GM13976 (cell line): ENCODE measurements around the gene AHCTF1.

Experiments used
- DNase-seq: peaks from one replicate; pipeline ENCODE4 v3.0.0; 2012; ENCODE audit warnings: low spot score
- in situ Hi-C: fragments of 300-500 bp; cut with MboI; formaldehyde crosslinking; loops from one replicate; pipeline ENCODE4 v1.12.0; 2022; ENCODE audit warnings: low sequenced_read_pairs, mixed read lengths, inconsistent platforms; ENCODE audit not compliant: unreplicated experiment
- TF ChIP-seq, protein P1 (sequence below): IDR thresholded peaks from 2 replicates; pipeline ENCODE4 v1.5.1; 2012; ENCODE audit warnings: borderline replicate concordance, mild to moderate bottlenecking; ENCODE audit not compliant: insufficient read depth; ENCODE audit errors: extremely low read depth, missing control alignments, control extremely low read depth

Gene AHCTF1, protein sequence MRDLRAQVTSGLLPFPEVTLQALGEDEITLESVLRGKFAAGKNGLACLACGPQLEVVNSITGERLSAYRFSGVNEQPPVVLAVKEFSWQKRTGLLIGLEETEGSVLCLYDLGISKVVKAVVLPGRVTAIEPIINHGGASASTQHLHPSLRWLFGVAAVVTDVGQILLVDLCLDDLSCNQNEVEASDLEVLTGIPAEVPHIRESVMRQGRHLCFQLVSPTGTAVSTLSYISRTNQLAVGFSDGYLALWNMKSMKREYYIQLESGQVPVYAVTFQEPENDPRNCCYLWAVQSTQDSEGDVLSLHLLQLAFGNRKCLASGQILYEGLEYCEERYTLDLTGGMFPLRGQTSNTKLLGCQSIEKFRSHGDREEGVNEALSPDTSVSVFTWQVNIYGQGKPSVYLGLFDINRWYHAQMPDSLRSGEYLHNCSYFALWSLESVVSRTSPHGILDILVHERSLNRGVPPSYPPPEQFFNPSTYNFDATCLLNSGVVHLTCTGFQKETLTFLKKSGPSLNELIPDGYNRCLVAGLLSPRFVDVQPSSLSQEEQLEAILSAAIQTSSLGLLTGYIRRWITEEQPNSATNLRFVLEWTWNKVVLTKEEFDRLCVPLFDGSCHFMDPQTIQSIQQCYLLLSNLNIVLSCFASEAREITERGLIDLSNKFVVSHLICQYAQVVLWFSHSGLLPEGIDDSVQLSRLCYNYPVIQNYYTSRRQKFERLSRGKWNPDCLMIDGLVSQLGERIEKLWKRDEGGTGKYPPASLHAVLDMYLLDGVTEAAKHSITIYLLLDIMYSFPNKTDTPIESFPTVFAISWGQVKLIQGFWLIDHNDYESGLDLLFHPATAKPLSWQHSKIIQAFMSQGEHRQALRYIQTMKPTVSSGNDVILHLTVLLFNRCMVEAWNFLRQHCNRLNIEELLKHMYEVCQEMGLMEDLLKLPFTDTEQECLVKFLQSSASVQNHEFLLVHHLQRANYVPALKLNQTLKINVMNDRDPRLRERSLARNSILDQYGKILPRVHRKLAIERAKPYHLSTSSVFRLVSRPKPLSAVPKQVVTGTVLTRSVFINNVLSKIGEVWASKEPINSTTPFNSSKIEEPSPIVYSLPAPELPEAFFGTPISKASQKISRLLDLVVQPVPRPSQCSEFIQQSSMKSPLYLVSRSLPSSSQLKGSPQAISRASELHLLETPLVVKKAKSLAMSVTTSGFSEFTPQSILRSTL (N-terminal part only)

DNA sequence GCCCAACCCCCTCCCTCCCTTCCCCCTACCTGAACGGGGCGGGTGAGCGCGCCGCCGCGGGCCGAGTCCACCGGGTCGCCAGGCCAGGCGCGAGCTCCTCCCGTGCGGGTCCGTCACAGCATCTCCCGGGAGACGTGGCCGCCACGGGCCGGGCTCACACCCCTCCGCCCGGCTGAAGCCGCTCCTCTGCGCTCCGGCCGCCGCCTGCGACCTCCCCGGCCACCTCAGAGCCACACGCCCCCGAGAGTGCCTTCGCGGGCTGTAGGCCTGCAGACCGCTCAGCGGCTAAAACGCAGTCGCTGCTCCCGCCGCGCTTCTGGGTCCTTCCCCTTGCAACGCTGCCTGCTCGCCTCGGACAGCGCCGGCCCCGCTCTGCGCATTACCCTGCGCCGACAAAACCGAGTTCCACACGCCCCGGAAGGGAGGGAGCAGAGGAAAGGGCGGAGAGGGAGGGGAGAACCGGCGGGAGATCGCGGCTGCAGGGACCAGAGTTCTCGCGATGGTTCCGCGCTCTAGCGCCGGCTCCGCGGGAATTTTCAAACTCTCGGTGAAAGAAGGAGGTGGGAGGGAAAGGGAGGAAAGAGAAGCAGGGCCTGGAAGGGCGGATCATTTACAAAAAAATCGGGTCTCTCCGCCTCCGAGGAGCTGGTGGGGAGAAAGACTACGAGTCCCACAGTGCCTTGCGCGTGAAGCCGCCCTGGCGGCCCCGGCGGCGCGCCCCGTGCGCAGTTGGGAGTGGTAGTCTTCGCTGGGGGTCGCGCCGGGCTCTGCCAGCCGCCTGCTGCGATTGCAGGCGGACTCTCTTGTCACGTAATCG lies at the start of gene AHCTF1:
Gene AHCTF1 (minus strand): TSS at position 400 of the 817 bp plus-strand sequence. CDS start 13,578 bp downstream, outside the sequence.
- in situ Hi-C loops: no loop called here
- TF ChIP-seq, protein P1, sequence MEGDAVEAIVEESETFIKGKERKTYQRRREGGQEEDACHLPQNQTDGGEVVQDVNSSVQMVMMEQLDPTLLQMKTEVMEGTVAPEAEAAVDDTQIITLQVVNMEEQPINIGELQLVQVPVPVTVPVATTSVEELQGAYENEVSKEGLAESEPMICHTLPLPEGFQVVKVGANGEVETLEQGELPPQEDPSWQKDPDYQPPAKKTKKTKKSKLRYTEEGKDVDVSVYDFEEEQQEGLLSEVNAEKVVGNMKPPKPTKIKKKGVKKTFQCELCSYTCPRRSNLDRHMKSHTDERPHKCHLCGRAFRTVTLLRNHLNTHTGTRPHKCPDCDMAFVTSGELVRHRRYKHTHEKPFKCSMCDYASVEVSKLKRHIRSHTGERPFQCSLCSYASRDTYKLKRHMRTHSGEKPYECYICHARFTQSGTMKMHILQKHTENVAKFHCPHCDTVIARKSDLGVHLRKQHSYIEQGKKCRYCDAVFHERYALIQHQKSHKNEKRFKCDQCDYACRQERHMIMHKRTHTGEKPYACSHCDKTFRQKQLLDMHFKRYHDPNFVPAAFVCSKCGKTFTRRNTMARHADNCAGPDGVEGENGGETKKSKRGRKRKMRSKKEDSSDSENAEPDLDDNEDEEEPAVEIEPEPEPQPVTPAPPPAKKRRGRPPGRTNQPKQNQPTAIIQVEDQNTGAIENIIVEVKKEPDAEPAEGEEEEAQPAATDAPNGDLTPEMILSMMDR: no peak
- peak; percentile 98 for DNase-seq

DNA sequence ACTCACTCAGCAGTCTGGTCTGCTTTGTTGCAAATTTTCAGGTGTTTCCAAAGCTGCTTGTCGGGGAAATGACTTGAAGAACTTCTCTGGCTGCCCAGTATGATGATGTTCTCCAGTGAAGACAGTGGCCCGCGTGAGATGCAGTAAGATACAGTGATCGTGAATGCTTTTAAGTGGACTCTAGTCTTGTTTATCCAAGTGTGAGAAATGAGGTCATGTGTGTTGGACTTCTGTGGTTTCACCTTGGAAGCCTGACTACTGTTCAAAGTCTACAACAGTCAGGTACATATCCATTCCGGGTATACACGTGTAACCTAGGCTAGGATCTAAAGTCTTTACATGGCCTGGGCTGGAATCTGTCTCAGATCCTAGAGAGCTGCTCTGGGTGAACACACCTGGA lies 47.0 kb upstream of the AHCTF1 start:
- no peak for DNase-seq
- in situ Hi-C loops: no loop called here
- TF ChIP-seq, protein P1: no peak

DNA sequence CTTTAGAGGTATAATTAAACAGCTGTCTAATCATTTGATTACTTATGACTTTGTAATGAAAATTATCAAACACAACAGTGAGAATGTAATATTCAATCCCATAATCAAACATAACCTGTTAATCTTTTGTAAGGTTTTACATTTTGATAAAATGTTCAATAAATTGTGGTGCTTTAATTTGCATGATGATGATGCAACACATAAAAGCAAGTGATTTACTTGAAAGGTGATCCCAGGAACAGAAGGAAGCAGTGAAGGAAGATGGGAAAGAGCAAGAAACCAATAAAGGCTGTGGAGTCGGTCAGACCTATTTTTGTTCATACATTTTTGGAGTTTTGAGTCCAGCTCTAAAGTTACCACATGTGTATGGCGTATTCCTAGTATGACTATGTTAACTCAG lies 46.5 kb upstream of the AHCTF1 start:
- in situ Hi-C loops: no loop called here
- TF ChIP-seq, protein P1: no peak
- no peak for DNase-seq

DNA sequence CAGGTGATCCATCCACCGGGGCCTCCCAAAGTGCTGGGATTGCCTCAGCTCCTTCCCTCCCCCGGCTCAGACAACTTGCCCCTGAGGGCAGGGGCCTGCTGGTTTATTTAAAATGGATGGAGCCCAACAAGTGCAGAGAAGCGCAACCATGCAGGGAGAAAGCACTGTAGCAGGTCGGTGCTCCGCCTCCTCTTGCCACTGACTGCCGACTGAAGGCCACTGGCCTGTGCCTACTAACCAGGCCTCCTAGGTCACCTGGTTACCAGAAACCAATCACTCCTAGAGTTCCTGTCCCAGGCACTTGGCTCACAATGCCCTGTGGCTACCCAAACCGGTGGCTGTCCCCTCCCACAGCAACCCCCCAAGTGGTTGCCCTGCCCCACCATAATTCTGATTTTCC lies 40.2 kb upstream of the AHCTF1 start:
- no peak for DNase-seq
- in situ Hi-C loops: no loop called here
- TF ChIP-seq, protein P1: no peak

DNA sequence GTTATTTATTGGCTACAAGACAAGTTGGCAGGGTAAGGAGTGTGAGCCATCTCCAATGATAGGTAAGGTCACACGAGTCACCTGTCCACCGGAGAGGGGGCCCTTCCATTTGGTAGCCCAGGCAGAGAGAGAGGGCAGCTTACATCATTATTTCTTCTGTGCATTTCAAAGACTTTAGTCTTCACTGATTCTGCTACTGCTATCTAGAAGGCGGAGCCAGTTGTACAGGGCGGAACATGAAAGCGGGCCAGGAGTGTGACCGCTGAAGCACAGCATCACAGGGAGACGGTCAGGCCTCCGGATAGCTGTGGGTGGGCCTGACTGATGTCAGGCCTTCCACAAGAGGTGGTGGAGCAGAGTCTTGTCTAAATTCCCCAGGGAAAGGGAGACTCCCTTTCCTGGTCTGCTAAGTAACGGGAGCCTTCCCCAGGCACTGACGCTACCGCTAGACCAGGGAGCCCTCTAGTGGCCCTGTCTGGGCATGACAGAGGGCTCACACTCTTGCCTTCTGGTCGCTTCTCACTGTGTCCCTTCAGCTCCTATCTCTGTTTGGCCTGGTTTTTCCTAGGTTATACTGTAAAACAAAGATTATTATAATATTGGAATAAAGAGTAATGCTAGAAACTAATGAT lies 39.5 kb upstream of the AHCTF1 start:
- in situ Hi-C loops: no loop called here
- no peak for DNase-seq
- TF ChIP-seq, protein P1: peak; percentile 21
